Prostate gland (tissue), 2 donors: Measurements from ENCODE around the gene AP4S1.

Experiments used
- CTCF ChIP-seq, 4 experiments: fragments of 200-600 bp in 2 of 4; fragments of 450-650 bp in 2 of 4; sonication (generic) in 2 of 4; IDR thresholded peaks; 1 replicate in 3 of 4; 2 replicates in 1 of 4; pipeline ENCODE4 v1.5.1; 2016 to 2019; ENCODE audit warnings: antibody characterized with exemption in 4 of 4, mild to moderate bottlenecking in 2 of 4, moderate library complexity in 2 of 4
- POLR2AphosphoS5 ChIP-seq: sonication (generic); formaldehyde crosslinking; IDR thresholded peaks from one replicate; pipeline ENCODE4 v1.6.1; 2017; ENCODE audit warnings: antibody characterized with exemption

GRCh38 chr14:31084385-31084784, 58.9 kb downstream of the AP4S1 start:
- TF ChIP-seq POLR2AphosphoS5 (no peak), CTCF (IDR thresholded peaks at IDR 0.05) (no peak)
